H9 (cell line): ENCODE results near the gene BDH1. TPM values are rescaled to one million over a fixed set of nuclear protein-coding genes. Genes with fewer than 3 reads are reported as not detected.

Source experiments
- DNase-seq: peaks from one replicate; pipeline ENCODE4 v3.0.0-alpha.2; 2017
- H2AFZ ChIP-seq: one replicate; pipeline ENCODE4 v1.6.1; 2013; ENCODE audit warnings: mild to moderate bottlenecking, low read length, control low read depth, moderate library complexity
- H2AK5ac ChIP-seq: 2 replicates; pipeline ENCODE4 v1.6.1; 2013; ENCODE audit warnings: low read length, control low read depth, mixed read lengths; ENCODE audit not compliant: insufficient read length
- H2BK120ac ChIP-seq: one replicate; pipeline ENCODE4 v1.6.1; 2013; ENCODE audit warnings: low read depth, mild to moderate bottlenecking, low read length, control low read depth, inconsistent platforms; ENCODE audit not compliant: poor library complexity, severe bottlenecking
- H2BK12ac ChIP-seq: 2 replicates; pipeline ENCODE4 v1.6.1; 2013; ENCODE audit warnings: low read length, control low read depth, mixed read lengths, low read depth; ENCODE audit not compliant: insufficient read length
- H2BK15ac ChIP-seq: 2 replicates; pipeline ENCODE4 v1.6.1; 2013; ENCODE audit warnings: low read depth, low read length, control low read depth
- H2BK20ac ChIP-seq: one replicate; pipeline ENCODE4 v1.6.1; 2013; ENCODE audit warnings: low read depth, mild to moderate bottlenecking, low read length, control low read depth, inconsistent platforms; ENCODE audit not compliant: poor library complexity, severe bottlenecking
- H2BK5ac ChIP-seq: 2 replicates; pipeline ENCODE4 v1.6.1; 2013; ENCODE audit warnings: low read length, control low read depth, mixed read lengths; ENCODE audit not compliant: insufficient read length
- H3K14ac ChIP-seq: 2 replicates; pipeline ENCODE4 v1.6.1; 2013; ENCODE audit warnings: low read length, control low read depth; ENCODE audit not compliant: insufficient read depth
- H3K18ac ChIP-seq: 2 replicates; pipeline ENCODE4 v1.6.1; 2013; ENCODE audit warnings: low read depth, mild to moderate bottlenecking, mixed read lengths, low read length, control low read depth; ENCODE audit not compliant: insufficient read length
- H3K23ac ChIP-seq: 2 replicates; pipeline ENCODE4 v1.6.1; 2013; ENCODE audit warnings: low read length, control low read depth, mixed read lengths, low read depth; ENCODE audit not compliant: insufficient read length
- H3K23me2 ChIP-seq: 2 replicates; pipeline ENCODE4 v1.6.1; 2013; ENCODE audit warnings: low read depth, mild to moderate bottlenecking, mixed read lengths, low read length, control low read depth; ENCODE audit not compliant: insufficient read length, poor library complexity, severe bottlenecking
- H3K27ac ChIP-seq: 2 replicates; pipeline ENCODE4 v1.5.1; 2013; ENCODE audit warnings: low read length, control low read depth, mixed read lengths, low read depth; ENCODE audit not compliant: insufficient read length
- H3K27me3 ChIP-seq: 2 replicates; pipeline ENCODE4 v1.6.1; 2013; ENCODE audit warnings: low read length, control low read depth, inconsistent platforms; ENCODE audit not compliant: insufficient read depth
- H3K4ac ChIP-seq: 2 replicates; pipeline ENCODE4 v1.6.1; 2013; ENCODE audit warnings: low read depth, mild to moderate bottlenecking, control low read depth, inconsistent platforms, low read length, moderate library complexity
- H3K4me1 ChIP-seq: 2 replicates; pipeline ENCODE4 v1.6.1; 2013; ENCODE audit warnings: low read length, control low read depth, inconsistent platforms; ENCODE audit not compliant: insufficient read depth
- H3K4me2 ChIP-seq: 2 replicates; pipeline ENCODE4 v1.6.1; 2013; ENCODE audit warnings: low read length, control low read depth, mixed read lengths; ENCODE audit not compliant: insufficient read length, insufficient read depth
- H3K56ac ChIP-seq: 2 replicates; pipeline ENCODE4 v1.6.1; 2013; ENCODE audit warnings: low read depth, mild to moderate bottlenecking, mixed read lengths, low read length, control low read depth; ENCODE audit not compliant: insufficient read length
- H3K79me1 ChIP-seq: 2 replicates; pipeline ENCODE4 v1.6.1; 2013; ENCODE audit warnings: low read depth, mild to moderate bottlenecking, moderate library complexity, low read length, control low read depth, inconsistent platforms; ENCODE audit not compliant: insufficient read depth, poor library complexity, severe bottlenecking
- H3K79me2 ChIP-seq: 2 replicates; pipeline ENCODE4 v1.6.1; 2013; ENCODE audit warnings: low read length, control low read depth, inconsistent platforms; ENCODE audit not compliant: insufficient read depth
- H3K9ac ChIP-seq: 2 replicates; pipeline ENCODE4 v1.6.1; 2013; ENCODE audit warnings: low read length, control low read depth, mixed read lengths; ENCODE audit not compliant: insufficient read length; ENCODE audit errors: extremely low read depth
- H3K9me3 ChIP-seq: one replicate; pipeline ENCODE4 v1.6.1; 2013; ENCODE audit warnings: low read depth, low read length, inconsistent platforms; ENCODE audit not compliant: control insufficient read depth
- H3T11ph ChIP-seq: one replicate; pipeline ENCODE4 v1.6.1; 2013; ENCODE audit warnings: mild to moderate bottlenecking, low read length, control low read depth, inconsistent platforms
- H4K20me1 ChIP-seq: one replicate; pipeline ENCODE4 v1.6.1; 2013; ENCODE audit not compliant: control insufficient read depth, insufficient read length, insufficient read depth
- H4K5ac ChIP-seq: 2 replicates; pipeline ENCODE4 v1.6.1; 2013; ENCODE audit warnings: low read depth, mild to moderate bottlenecking, mixed read lengths, low read length, control low read depth; ENCODE audit not compliant: insufficient read length
- H4K8ac ChIP-seq: replicated peaks from 2 replicates; pipeline ENCODE4 v1.6.1; 2013; ENCODE audit warnings: low read length, control low read depth, mixed read lengths, low read depth; ENCODE audit not compliant: insufficient read length
- H4K91ac ChIP-seq: 2 replicates; pipeline ENCODE4 v1.6.1; 2013; ENCODE audit warnings: low read depth, mild to moderate bottlenecking, moderate library complexity, mixed read lengths, low read length, control low read depth; ENCODE audit not compliant: insufficient read length
- H3K27ac Mint-ChIP-seq, 3 experiments: 2 replicates in 2 of 3; 3 replicates in 1 of 3; pipeline ENCODE4 v1.8.0; 2020 to 2021; ENCODE audit warnings: mixed read lengths in 3 of 3, mild to moderate bottlenecking in 1 of 3, moderate library complexity in 1 of 3
- H3K27me3 Mint-ChIP-seq: 2 replicates; pipeline ENCODE4 v1.8.0; 2021; ENCODE audit warnings: low read depth, mild to moderate bottlenecking, moderate library complexity, mixed read lengths
- H3K36me3 Mint-ChIP-seq, 3 experiments: 2 replicates in 2 of 3; 3 replicates in 1 of 3; pipeline ENCODE4 v1.8.0; 2020 to 2021; ENCODE audit warnings: low read depth in 3 of 3, mixed read lengths in 3 of 3; ENCODE audit not compliant: insufficient read depth in 1 of 3
- H3K4me1 Mint-ChIP-seq, 2 experiments: 2 replicates each; pipeline ENCODE4 v1.8.0; 2020; ENCODE audit warnings: mixed read lengths in 2 of 2
- H3K4me3 Mint-ChIP-seq, 2 experiments: 2 replicates in 1 of 2; 3 replicates in 1 of 2; pipeline ENCODE4 v1.8.0; 2020 to 2021; ENCODE audit warnings: mild to moderate bottlenecking in 2 of 2, mixed read lengths in 2 of 2, moderate library complexity in 1 of 2
- H3K9me3 Mint-ChIP-seq, 2 experiments: 2 replicates in 1 of 2; 3 replicates in 1 of 2; pipeline ENCODE4 v1.8.0; 2020; ENCODE audit warnings: mild to moderate bottlenecking in 2 of 2, mixed read lengths in 2 of 2, moderate library complexity in 1 of 2
- WGBS: extraction: QIAGEN DNeasy Blood & Tissue Kit; methylation state at CpG from one replicate; pipeline ENCODE4 v1.1.7; 2013; ENCODE audit warnings: missing lambda C conversion rate, low lambda C conversion rate, mixed read lengths; ENCODE audit not compliant: insufficient read length; ENCODE audit errors: extremely low coverage; 5-methylcytosine and 5-hydroxymethylcytosine counted together
- total RNA-seq: library from RNA; stranded (reverse); gene quantifications from 2 replicates; pipeline ENCODE4 v1.2.1, GENCODE V29; 2021
- TF ChIP-seq, protein P1 (sequence below): fragments of 200-600 bp; sonication (generic); conservative IDR thresholded peaks from 3 replicates; pipeline ENCODE4 v1.8.0; 2021; ENCODE audit warnings: antibody characterized with exemption, mild to moderate bottlenecking

The BDH1 gene
- total RNA-seq, 1 experiment from 2014 or later, result 23.8 TPM

DNA sequence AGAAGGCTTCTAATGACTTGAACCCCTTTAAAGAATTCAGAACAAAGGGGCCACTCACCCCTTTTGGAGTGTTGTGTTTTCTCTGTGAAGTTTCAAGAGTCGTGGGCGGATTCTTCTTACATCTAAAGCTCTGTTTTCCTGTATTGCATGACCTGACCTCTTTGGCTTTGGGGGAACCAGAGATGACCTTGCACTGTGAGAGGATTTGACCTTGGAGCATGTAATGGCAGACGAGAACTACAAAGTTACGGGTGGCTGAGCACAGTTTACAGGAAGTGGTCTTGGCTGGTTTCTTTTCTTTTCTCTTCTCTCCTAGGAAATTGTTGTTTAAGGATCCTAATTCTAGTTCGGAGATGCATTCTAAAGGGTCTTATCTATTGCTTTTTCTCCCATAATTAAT lies 6.2 kb upstream of the BDH1 start:
- no CpG with 5 or more reads among the region's 5 CpGs for WGBS

More for the DNA sequence above, 6.2 kb upstream of the BDH1 start:
- TF ChIP-seq, protein P1, sequence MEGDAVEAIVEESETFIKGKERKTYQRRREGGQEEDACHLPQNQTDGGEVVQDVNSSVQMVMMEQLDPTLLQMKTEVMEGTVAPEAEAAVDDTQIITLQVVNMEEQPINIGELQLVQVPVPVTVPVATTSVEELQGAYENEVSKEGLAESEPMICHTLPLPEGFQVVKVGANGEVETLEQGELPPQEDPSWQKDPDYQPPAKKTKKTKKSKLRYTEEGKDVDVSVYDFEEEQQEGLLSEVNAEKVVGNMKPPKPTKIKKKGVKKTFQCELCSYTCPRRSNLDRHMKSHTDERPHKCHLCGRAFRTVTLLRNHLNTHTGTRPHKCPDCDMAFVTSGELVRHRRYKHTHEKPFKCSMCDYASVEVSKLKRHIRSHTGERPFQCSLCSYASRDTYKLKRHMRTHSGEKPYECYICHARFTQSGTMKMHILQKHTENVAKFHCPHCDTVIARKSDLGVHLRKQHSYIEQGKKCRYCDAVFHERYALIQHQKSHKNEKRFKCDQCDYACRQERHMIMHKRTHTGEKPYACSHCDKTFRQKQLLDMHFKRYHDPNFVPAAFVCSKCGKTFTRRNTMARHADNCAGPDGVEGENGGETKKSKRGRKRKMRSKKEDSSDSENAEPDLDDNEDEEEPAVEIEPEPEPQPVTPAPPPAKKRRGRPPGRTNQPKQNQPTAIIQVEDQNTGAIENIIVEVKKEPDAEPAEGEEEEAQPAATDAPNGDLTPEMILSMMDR, result no peak
- H3K4me2 ChIP-seq, result no peak overlapping the region
- no peaks in the 10 kb centered on the region for H3K79me2 ChIP-seq
- no peak overlapping the region for H2BK20ac ChIP-seq
- no peak overlapping the region for H2BK15ac ChIP-seq
- H3K9me3 ChIP-seq, result peaks cover 4% of the 10 kb centered on the region
- H3T11ph ChIP-seq, result no peak overlapping the region
- H3K14ac ChIP-seq, result no peak overlapping the region
- no peak overlapping the region for H2AK5ac ChIP-seq
- peaks cover 16 to 44% (median 30%) of the 10 kb centered on the region in 3 experiments for H3K36me3 Mint-ChIP-seq
- no peak overlapping the region for H2AFZ ChIP-seq
- no peak overlapping the region for H3K27ac Mint-ChIP-seq
- peaks cover 19 to 20% of the 10 kb centered on the region in 2 experiments for H3K4me1 Mint-ChIP-seq
- H3K4ac ChIP-seq, result no peak overlapping the region
- H3K27me3 Mint-ChIP-seq, result peaks cover 26% of the 10 kb centered on the region
- no peak overlapping the region for H3K9ac ChIP-seq
- no peak overlapping the region for H4K91ac ChIP-seq
- no peak overlapping the region for H2BK120ac ChIP-seq
- H3K4me1 ChIP-seq, result peaks cover 4% of the 10 kb centered on the region; the same call in 1 of the 2 replicates
- no peak overlapping the region for H4K5ac ChIP-seq
- no peak overlapping the region for H2BK12ac ChIP-seq
- H3K56ac ChIP-seq, result no peak overlapping the region
- H4K8ac ChIP-seq, result no peak overlapping the region
- no peak overlapping the region for H3K18ac ChIP-seq
- no peaks in the 10 kb centered on the region for H3K23me2 ChIP-seq
- H3K9me3 Mint-ChIP-seq, result peaks cover 49 to 57% of the 10 kb centered on the region in 2 experiments
- DNase-seq, result no peak
- H4K20me1 ChIP-seq, result no peaks in the 10 kb centered on the region
- no peak overlapping the region for H3K27ac ChIP-seq
- no peak overlapping the region for H3K23ac ChIP-seq
- no peaks in the 10 kb centered on the region for H3K79me1 ChIP-seq
- H3K27me3 ChIP-seq, result no peaks in the 10 kb centered on the region
- H3K4me3 Mint-ChIP-seq, result no peak overlapping the region
- H2BK5ac ChIP-seq, result no peak overlapping the region
